Eye (tissue), 1 donor: Measurements from ENCODE around the gene TEX13D.
"Not testable (repeated sequence)": the region's sequence is repeated elsewhere in the genome, so short reads cannot be mapped to it uniquely, and the experiment has no call there.

Source experiments
- DNase-seq: peaks from one replicate; pipeline ENCODE4 v3.0.0-alpha.2; 2015

TEX13D gene

GRCh38 chrX:124332481-124333424, at the start of gene TEX13D:
TSS of gene TEX13D (plus strand) at chrX:124332660. CDS start at chrX:124332918, 258 bp downstream.
- DNase-seq, result no peak

GRCh38 chrX:124289443-124289842, 43.0 kb upstream of the TEX13D start:
- DNase-seq, result no peak

GRCh38 chrX:124293810-124294209, 38.6 kb upstream of the TEX13D start:
- DNase-seq, result no peak

GRCh38 chrX:124299323-124299722, 33.1 kb upstream of the TEX13D start:
- not testable (repeated sequence) for DNase-seq

GRCh38 chrX:124300405-124300804, 32.1 kb upstream of the TEX13D start:
- no peak for DNase-seq

GRCh38 chrX:124307253-124307907, 25.1 kb upstream of the TEX13D start:
- no peak for DNase-seq

GRCh38 chrX:124325732-124326131, 6.7 kb upstream of the TEX13D start:
- DNase-seq, result no peak

- DNase-seq, result no peak
These were observed 3.7 kb upstream of the TEX13D start for GRCh38 chrX:124328765-124329164.

- DNase-seq, result no peak
These were observed 1.4 kb downstream of the TEX13D start for GRCh38 chrX:124333862-124334261.

GRCh38 chrX:124334555-124334954, 2.1 kb downstream of the TEX13D start:
- not testable (repeated sequence) for DNase-seq

GRCh38 chrX:124335598-124335997, 3.1 kb downstream of the TEX13D start:
- DNase-seq, result no peak

GRCh38 chrX:124337916-124338315, 5.5 kb downstream of the TEX13D start:
- no peak for DNase-seq

GRCh38 chrX:124338733-124339514, 6.5 kb downstream of the TEX13D start:
- DNase-seq, result no peak

GRCh38 chrX:124341396-124342132, 9.1 kb downstream of the TEX13D start:
- no peak for DNase-seq

- DNase-seq, result no peak
These were observed 9.9 kb downstream of the TEX13D start for GRCh38 chrX:124342174-124342867.

- no peak for DNase-seq
These were observed 10.6 kb downstream of the TEX13D start for GRCh38 chrX:124343016-124343415.

- DNase-seq, result no peak
These were observed 11.8 kb downstream of the TEX13D start for GRCh38 chrX:124344246-124344645.

- DNase-seq, result no peak
These were observed 13.8 kb downstream of the TEX13D start, which contains the start of gene SH2D1A for GRCh38 chrX:124346117-124346876. TSS of gene SH2D1A (plus strand) at chrX:124346563. CDS start at chrX:124346643, 80 bp downstream.

GRCh38 chrX:124346877-124347241, 14.4 kb downstream of the TEX13D start:
- no peak for DNase-seq

- no peak for DNase-seq
These were observed 14.8 kb downstream of the TEX13D start for GRCh38 chrX:124347242-124347641.

- no peak for DNase-seq
These were observed 15.7 kb downstream of the TEX13D start for GRCh38 chrX:124348182-124348581.
